ENCODE results near the gene CRABP2. TPM values are rescaled to one million over a fixed set of nuclear protein-coding genes. Genes with fewer than 3 reads are reported as not detected.

CRABP2 gene
- polyA plus RNA-seq (2012; rRNA removed), result 13.3 and 42.1 TPM in 2 replicates
- polyA plus RNA-seq (2012; cell fraction: cytosol; rRNA removed), result 27.0 TPM in 2 replicates
- 21.2 and 48.9 TPM in 2 replicates for polyA plus RNA-seq (2012; cell fraction: nucleus; rRNA removed)

DNA sequence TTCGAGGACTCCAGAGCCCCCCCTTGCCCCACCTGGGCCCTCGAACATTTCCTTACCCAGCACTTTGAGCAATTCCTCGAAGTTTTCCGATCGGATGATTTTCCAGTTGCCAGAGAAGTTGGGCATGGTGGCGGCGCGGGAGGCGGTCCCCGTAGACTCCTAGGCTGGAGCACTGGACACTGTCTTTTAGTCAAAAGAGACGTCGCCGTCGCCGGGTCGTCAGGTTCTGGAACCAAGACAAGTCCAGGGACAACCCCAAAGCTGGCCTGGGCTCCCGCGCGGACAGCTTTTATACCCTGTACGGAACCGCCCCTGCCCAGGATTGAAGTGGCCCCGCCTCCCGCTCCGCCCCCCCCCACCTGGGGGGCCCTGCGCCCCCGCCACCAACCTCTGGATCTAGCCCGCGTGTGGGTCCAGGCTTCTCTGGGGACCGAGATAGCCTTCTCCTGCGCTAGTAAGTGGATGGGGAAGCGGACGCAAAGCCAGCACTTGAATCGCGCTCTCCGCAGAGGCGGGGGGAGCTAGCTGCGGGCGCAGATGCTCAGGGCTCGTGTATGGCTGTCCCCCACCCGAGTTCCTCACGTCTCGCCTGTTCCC lies at the start of gene CRABP2:
Gene CRABP2, minus strand, starts transcription at position 263 of the 597 bp plus-strand sequence. Its CDS starts 137 bp downstream, at position 126.
- H3K4me3 ChIP-seq (ENCODE audit: low read depth in 2 of 2, low read length in 1 of 2), result peak within 1 kb of the TSS; percentile 54 to 58
- H3K27ac ChIP-seq (ENCODE audit: low read depth in 2 of 2, low read length in 1 of 2), result peak within 1 kb of the TSS in 1 of 2 experiments; percentile 98; a peak in 2 of 4 replicates
- CTCF ChIA-PET, result interaction anchor here (0.6 to 45.5 kb wide), 14 partner anchors 10 to 223 kb away, joined by 3 to 2702 read pairs (median 4); partner anchors contain the start of genes CRABP2, ISG20L2, METTL25B and NES
- peaks cover 65 to 91% of the 10 kb centered on the region in 2 experiments for H3K4me1 ChIP-seq (ENCODE audit: control insufficient read depth in 1 of 2, insufficient read depth in 2 of 2, low read depth in 1 of 2, low read length in 1 of 2)
- peak; percentile 73 for DNase-seq
- H3K79me2 ChIP-seq (ENCODE audit: insufficient read depth), result no peaks in the 10 kb centered on the region
- no peak within 1 kb of the TSS for H2AFZ ChIP-seq (ENCODE audit: low read depth)
- H3K9me3 ChIP-seq, result no peaks in the 10 kb centered on the region
- no peaks in the 10 kb centered on the region for H3K9me2 ChIP-seq
- under 1% methylated on average over 26 of the region's 42 CpGs for WGBS (ENCODE audit: low lambda C conversion rate)
- H3K9ac ChIP-seq, result peak within 1 kb of the TSS; percentile 44; the same call in 1 of the 2 replicates
- H4K20me1 ChIP-seq (ENCODE audit: insufficient read depth), result no peaks in the 10 kb centered on the region
- POLR2A ChIA-PET, result interaction anchor here (0.6 to 5.3 kb wide), 6 partner anchors 7 to 30 kb away, joined by 3 to 57 read pairs (median 6); partner anchors contain the start of genes ISG20L2 and METTL25B
- H3K4me2 ChIP-seq, result peak within 1 kb of the TSS; percentile 89
- peaks cover 0 to 7% of the 10 kb centered on the region in 2 experiments for H3K36me3 ChIP-seq (replicated peaks in 1 of 2; ENCODE audit: control insufficient read depth in 1 of 2, insufficient read depth in 2 of 2, low read length in 1 of 2)
- no peaks in the 10 kb centered on the region for H3K27me3 ChIP-seq (ENCODE audit: insufficient read depth)
- no peak for TF ChIP-seq ELF1 (IDR thresholded peaks at IDR 0.05)
- no peak for TF ChIP-seq POLR2AphosphoS5 (IDR thresholded peaks at IDR 0.05; ENCODE audit: low read depth, low read length)
- no peak for TF ChIP-seq NRF1 (IDR thresholded peaks at IDR 0.05; ENCODE audit: low read depth, low read length)
- TF ChIP-seq NFIC (IDR thresholded peaks at IDR 0.05; ENCODE audit: borderline replicate concordance), result no peak
- no peak for TF ChIP-seq TCF12 (IDR thresholded peaks at IDR 0.05)
- no peak for TF ChIP-seq USF1 (IDR thresholded peaks at IDR 0.05; ENCODE audit: borderline replicate concordance, low read depth)
- TF ChIP-seq TEAD4 (IDR thresholded peaks at IDR 0.05; ENCODE audit: borderline replicate concordance, insufficient read depth), result no peak
- no peak for TF ChIP-seq EP300 (IDR thresholded peaks at IDR 0.05; ENCODE audit: borderline replicate concordance in 1 of 2, low read depth in 1 of 2, low read length in 1 of 2)
- TF ChIP-seq JUND (IDR thresholded peaks at IDR 0.05), result no peak
- TF ChIP-seq, protein P1, sequence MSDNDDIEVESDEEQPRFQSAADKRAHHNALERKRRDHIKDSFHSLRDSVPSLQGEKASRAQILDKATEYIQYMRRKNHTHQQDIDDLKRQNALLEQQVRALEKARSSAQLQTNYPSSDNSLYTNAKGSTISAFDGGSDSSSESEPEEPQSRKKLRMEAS (IDR thresholded peaks at IDR 0.05; ENCODE audit: low read depth), result no peak; the same call in 1 of the 2 replicates
- no peak for TF ChIP-seq SMC3 (IDR thresholded peaks at IDR 0.05; ENCODE audit: low read depth, low read length)
- no peak for TF ChIP-seq GATA2 (CRISPR knock-in tag; IDR thresholded peaks at IDR 0.05)
- no peak for TF ChIP-seq RXRA (IDR thresholded peaks at IDR 0.05; ENCODE audit: borderline replicate concordance, low read depth)
- H3F3A ChIP-seq (replicated peaks; ENCODE audit: insufficient read depth), result peaks cover 33% of the 10 kb centered on the region

DNA sequence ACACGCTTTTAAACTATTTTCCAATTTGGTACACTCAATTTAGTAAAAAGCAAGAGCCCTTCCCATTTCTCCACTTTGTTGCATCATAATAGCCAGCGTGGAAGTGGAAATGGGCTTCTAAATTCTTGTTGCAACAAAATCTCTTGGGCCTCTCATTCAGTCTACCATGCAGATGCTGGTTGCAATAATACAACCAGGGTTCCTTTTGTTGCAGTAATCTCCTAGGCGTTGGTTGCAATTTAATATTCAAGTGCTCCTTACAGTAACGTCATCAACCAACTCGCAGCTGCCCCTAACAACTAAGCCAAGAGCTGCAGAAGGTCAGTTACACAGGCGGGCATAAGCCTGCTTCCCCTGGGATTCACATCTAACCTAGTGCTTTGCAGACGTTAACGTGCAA lies 48.8 kb upstream of the CRABP2 start:
- Histone ChIP-seq H3K36me3 (replicated peaks in 1 of 2; ENCODE audit: control insufficient read depth in 1 of 2, insufficient read depth in 2 of 2, low read length in 1 of 2) (peaks cover 1 to 8% of the 10 kb centered on the region in 2 experiments), H3K27ac (ENCODE audit: low read depth in 2 of 2, low read length in 1 of 2) (no peak overlapping the region), H3K4me3 (ENCODE audit: low read depth in 2 of 2, low read length in 1 of 2) (no peak overlapping the region), H3K4me1 (ENCODE audit: control insufficient read depth in 1 of 2, insufficient read depth in 2 of 2, low read depth in 1 of 2, low read length in 1 of 2) (peaks cover 7 to 18% of the 10 kb centered on the region in 2 experiments; a peak in 3 of 4 replicates), H2AFZ (ENCODE audit: low read depth) (no peak overlapping the region), H3K4me2 (no peak overlapping the region), H3K9ac (no peak overlapping the region), H4K20me1 (ENCODE audit: insufficient read depth) (no peaks in the 10 kb centered on the region), H3K9me3 (no peaks in the 10 kb centered on the region), H3K9me2 (no peaks in the 10 kb centered on the region), H3F3A (replicated peaks; ENCODE audit: insufficient read depth) (peaks cover 6% of the 10 kb centered on the region), H3K79me2 (ENCODE audit: insufficient read depth) (peaks cover 41% of the 10 kb centered on the region), H3K27me3 (ENCODE audit: insufficient read depth) (no peaks in the 10 kb centered on the region)
- WGBS (ENCODE audit: low lambda C conversion rate), result 98% methylated on average over 8 of the region's 8 CpGs
- ChIA-PET POLR2A (no interaction called here), CTCF (interaction anchor here (1.0 to 1.6 kb wide), 2 partner anchors 28 to 76 kb away, joined by 3 to 5 read pairs; no protein-coding TSS in a partner anchor)
- TF ChIP-seq MEF2A (IDR thresholded peaks at IDR 0.05; ENCODE audit: borderline replicate concordance, low read depth) (no peak), RAD21 (IDR thresholded peaks at IDR 0.05; ENCODE audit: low read length) (no peak), TEAD4 (IDR thresholded peaks at IDR 0.05; ENCODE audit: borderline replicate concordance, insufficient read depth) (no peak)
- DNase-seq, result no peak

Data from SK-N-SH (cell line).